Measurements from ENCODE around the gene STXBP5.

- TF ChIP-seq POLR2A (IDR thresholded peaks at IDR 0.05; ENCODE audit: low read length) (no peak), GATA1 (IDR thresholded peaks at IDR 0.05; ENCODE audit: low read depth, low read length) (no peak)
These were observed 213.7 kb downstream of the STXBP5 start for GRCh38 chr6:147417954-147418353.
